GM04503 (cell line): ENCODE results near the gene PHACTR4.
"Not testable (repeated sequence)": the region's sequence is repeated elsewhere in the genome, so short reads cannot be mapped to it uniquely, and the experiment has no call there.

ENCODE experiments used
- DNase-seq: peaks from one replicate; pipeline ENCODE4 v3.0.0-alpha.2; 2012; ENCODE audit warnings: low read depth

PHACTR4 gene

DNA sequence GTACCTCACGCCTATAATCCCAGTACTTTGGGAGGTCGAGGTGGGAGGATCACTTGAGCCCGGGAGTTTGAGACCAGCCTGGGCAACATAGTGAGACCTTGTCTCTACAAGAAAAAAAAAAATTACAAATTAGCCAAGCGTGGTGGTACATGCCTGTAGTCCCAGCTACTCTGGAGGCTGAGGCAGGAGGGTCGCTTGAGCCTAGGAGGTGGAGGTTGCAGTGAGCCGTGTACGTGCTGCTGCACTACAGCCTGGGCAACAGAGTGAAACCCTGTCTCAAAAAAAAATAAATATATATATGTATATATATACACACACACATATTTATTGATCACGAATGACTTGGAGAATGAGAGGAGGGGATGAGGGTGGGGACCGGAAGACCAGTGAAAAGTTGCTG lies 153.0 kb downstream of the PHACTR4 start:
- DNase-seq, result not testable (repeated sequence)

DNA sequence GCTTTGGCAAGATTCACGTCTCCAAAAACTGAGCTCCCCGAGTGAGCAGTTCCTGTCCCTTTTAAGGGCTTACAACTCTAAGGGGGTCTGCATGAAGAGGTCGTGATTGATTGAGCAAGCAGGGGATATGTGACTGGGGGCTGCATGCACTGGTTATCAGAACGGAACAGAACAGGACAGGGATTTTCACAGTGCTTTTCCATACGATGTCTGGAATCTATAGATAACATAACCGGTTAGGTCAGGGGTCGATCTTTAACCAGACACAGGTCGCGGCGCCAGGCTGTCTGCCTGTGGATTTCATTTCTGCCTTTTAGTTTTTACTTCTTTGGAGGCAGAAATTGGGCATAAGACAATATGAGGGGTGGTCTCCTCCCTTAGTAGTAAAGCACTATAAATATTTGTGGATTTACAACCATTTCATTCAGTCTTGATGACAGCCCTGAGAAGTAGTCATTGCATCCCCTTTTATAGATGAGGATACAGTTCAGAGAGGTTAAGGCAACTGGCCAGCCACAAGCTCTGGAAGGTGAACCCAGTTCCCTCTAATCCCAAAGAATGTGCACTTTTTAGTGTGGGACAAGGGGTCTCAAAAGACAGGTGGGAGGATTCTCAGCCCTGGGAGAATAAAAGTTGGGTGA lies 155.6 kb downstream of the PHACTR4 start:
- not testable (repeated sequence) for DNase-seq

DNA sequence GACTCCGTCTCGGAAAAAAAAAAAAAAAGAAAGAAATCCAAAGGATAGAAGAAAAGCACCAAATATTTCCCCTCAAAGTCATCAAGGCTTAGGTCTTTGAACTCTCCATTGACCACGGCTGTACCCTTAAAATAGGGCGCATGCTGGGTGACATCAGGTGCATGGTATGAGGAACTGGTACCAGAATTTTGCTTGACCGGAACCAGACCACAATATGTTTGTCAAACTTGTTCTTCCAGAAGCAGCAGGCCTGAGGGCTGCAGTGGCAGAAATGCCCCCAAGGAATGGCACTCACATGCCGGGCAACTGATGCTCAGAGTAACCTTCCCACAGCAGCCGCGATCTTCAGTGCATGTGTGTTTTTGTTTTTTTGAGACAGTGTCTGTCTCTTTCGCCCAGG lies 157.3 kb downstream of the PHACTR4 start:
- DNase-seq, result no peak

DNA sequence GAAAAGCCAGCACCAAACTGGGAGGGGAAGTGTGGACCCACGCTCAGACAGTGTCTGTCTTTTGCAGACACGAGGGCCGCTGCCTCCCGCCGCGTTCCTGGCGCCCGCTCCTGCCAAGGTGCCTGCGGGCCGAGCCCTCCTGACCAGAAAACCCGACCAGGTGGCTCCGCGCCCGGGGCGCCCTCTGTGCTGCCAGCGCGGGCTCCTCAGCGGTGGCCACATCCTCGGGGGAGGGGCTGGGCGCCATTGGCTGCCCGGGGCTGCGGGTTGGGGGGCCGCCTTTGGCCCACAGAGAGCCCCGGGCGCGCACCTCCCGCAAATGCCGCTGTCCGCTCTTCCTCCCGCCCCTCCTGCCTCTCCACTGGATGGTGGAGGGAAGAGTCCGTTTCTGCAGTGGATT lies 160.9 kb downstream of the PHACTR4 start:
- DNase-seq, result no peak

DNA sequence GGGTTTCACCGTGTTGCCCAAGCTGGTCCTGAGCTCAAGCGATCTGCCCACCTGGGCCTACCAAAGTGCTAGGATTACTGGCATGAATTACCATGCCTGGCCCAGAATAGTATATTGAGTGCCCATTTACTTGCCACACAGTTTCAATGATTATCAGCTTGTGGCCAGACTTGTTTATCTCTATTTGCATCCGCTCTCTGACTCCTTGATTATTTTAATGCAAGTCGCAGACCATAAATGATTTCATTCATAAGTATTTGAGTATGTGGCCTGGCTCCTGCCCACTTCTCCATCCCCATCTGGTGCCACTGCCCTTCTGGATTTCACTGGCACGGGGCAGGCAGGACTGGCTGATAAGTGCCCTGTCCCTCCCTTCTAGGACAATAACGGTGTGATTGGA lies 165.1 kb downstream of the PHACTR4 start:
- DNase-seq, result no peak

DNA sequence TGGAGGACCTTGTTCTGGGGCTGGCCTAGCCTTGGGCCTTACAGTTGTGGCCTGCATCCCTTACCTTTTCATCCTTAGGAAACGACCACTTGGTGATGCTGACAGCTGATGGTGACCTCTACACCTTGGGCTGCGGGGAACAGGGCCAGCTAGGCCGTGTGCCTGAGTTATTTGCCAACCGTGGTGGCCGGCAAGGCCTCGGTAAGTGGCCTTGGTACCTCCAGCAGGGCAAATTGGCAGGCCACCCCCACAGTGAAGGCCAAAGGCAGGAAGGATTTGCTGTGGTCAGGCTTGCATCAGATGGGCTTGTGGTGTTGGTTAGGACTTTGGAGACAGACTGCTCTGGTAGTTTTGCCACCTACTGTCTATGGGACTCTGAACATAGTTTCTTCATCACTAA lies 165.6 kb downstream of the PHACTR4 start:
- no peak for DNase-seq

DNA sequence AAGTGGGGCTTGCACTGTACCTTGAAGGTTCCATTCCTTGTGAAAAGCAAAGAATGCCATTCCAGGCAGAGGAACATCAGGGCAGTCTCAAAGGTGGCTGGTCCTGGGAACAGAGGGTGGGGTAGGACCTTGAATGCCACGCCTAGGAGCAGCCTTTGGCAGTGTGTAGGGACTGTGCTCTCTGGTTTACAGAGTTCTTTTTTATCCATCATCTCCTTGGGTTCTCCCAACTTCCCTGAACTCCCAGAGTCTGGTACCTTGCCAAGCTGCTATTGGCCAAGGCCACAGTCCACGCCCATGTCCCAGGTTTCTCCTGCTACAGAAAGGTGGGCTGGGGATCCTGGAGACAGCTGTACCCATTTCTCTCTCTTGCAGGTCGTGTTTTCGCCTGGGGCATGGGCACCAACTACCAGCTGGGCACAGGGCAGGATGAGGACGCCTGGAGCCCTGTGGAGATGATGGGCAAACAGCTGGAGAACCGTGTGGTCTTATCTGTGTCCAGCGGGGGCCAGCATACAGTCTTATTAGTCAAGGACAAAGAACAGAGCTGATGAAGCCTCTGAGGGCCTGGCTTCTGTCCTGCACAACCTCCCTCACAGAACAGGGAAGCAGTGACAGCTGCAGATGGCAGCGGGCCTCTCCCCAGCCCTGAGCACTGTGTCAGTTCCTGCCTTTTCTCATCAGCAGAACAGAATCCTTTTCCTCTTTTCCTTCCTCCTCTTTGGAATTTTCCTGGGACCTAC lies 168.1 kb downstream of the PHACTR4 start:
- no peak for DNase-seq

DNA sequence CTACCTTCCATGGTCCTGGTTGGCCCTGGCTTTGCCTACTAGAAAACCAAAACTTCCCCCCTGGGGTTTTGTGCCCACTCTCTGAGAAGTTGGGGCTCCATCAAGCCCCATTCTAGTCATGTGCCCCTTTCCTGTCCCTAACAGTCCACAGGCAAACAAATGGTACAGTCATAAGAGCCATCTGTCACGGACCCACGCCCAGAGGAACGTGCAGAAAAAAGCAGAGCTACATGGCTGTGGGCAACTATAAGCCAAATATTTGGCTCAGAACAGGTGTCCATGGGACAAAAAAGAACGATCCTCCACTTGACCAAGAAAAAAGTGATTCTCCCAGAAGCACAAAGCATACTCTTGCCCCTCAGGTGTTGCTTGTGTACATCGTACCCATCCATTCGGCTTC lies 168.7 kb downstream of the PHACTR4 start:
- no peak for DNase-seq

DNA sequence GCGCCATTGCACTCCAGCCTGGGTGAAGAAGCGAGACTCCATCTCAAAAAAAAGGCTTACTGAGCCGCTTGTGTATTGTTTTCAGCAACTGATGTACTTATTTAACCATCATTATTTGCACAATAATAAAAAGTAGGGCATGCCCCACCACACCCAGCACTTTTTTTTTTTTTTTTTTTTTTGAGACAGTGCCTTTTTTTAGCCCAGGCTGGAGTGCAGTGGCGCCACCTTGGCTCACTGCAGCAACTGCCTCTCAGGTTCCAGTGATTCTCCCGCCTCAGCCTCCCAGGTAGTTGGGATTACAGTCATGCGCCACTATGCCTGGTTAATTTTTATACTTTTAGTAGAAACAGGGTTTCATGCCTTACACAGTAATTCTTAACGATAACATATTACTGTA lies 171.1 kb downstream of the PHACTR4 start:
- no peak for DNase-seq

DNA sequence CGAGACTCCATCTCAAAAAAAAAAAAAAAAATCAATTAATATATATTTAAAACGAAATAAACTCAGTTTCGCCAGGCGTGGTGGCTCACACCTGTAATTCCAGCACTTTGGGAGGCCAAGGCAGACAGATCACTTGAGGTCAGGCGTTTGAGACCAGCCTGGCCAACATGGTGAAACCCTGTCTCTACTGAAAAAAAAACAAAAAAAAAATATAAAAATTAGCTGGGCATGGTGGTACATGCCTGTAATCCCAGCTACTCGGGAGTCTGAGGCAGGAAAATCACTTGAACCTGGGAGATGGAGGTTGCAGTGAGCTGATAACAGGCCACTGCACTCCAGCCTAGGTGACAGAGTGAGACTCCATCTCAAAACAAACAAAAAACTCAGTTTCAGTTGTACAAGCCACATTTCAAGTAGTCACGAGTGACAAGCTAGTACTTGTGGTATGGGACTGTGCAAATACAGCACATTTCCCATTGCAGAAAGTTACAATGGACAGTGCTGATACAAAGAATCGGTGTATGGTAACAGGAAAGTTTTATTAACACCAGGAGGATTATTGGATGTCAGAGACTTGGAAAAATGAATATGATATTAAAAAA lies 172.0 kb downstream of the PHACTR4 start:
- not testable (repeated sequence) for DNase-seq

DNA sequence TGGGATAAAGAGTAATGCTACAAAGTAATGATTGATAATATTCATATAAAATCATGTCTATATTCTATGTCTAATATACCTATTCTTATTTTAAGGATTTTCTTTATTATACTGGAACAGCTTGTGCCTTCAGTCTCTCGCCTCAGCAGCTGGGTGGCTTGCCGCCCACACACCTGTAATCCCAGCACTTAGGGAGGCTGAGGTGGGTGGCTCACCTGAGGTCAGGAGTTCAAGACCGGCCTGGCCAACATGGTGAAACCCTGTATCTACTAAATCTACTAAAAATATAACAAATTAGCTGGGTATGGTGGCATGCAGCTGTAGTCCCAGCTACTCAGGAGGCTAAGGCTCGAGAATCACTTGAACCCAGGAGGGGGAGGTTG lies 175.7 kb downstream of the PHACTR4 start:
- DNase-seq, result no peak

DNA sequence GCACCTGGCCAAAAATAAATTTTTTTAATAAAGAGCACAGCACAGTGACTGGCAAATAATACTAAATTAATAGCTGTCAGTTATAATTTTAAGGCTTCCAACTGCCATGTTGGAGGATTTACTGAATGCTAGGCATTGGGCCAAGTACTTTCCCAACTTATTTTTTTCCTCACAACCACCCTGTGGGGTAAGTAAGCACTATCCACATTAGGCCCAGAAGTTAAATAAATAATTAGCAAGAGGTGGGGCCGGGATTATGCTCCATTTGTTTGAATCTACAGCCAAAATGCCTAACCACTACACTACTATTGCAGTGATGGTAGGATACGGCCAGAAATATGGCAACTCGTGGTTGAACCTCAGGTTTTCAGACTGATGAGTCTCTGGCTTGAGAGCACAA lies 178.8 kb downstream of the PHACTR4 start:
- DNase-seq, result no peak
